ENCODE measurements around the gene THBD. TPM values are rescaled to one million over a fixed set of nuclear protein-coding genes. Genes with fewer than 3 reads are reported as not detected.
A peak's percentile ranks its signal among the peaks of the same experiment; 100 is the strongest.

THBD gene
- total RNA-seq, 1 donor from 2014 or later, result 77.6 TPM

DNA sequence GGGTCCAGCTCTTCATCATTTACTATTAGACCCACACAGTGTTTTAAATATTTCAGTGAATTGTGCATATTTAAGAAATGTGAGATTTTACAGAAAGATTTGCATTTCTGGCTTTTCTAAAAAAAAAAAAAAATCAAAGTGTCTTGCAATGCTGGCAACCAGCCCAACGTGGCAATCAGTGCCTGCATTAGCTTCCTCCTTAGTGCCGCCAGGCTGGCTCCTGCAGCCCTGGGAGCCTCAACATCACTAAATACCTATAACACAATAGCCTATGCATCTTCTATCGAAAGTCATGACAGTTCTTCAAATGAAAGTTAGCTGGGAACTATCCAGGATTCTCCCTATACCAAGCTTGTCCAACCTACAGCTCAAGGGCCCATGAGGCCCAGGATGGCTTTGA lies 46.0 kb upstream of the THBD start:
- H3K4me3 ChIP-seq, result no peak overlapping the region
- H3K27ac ChIP-seq, result no peak overlapping the region
- ATAC-seq, result no peak
- intact Hi-C loops (cut with DNase I), result no loop called here
- peaks cover 12% of the 10 kb centered on the region for H3K4me1 ChIP-seq
- no peaks in the 10 kb centered on the region for H3K36me3 ChIP-seq
- H3K27me3 ChIP-seq (ENCODE audit: low read depth), result peaks cover 2% of the 10 kb centered on the region
- H3K9me3 ChIP-seq, result no peaks in the 10 kb centered on the region
- DNase-seq, result peak; percentile 63
- TF ChIP-seq, protein P1, sequence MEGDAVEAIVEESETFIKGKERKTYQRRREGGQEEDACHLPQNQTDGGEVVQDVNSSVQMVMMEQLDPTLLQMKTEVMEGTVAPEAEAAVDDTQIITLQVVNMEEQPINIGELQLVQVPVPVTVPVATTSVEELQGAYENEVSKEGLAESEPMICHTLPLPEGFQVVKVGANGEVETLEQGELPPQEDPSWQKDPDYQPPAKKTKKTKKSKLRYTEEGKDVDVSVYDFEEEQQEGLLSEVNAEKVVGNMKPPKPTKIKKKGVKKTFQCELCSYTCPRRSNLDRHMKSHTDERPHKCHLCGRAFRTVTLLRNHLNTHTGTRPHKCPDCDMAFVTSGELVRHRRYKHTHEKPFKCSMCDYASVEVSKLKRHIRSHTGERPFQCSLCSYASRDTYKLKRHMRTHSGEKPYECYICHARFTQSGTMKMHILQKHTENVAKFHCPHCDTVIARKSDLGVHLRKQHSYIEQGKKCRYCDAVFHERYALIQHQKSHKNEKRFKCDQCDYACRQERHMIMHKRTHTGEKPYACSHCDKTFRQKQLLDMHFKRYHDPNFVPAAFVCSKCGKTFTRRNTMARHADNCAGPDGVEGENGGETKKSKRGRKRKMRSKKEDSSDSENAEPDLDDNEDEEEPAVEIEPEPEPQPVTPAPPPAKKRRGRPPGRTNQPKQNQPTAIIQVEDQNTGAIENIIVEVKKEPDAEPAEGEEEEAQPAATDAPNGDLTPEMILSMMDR (IDR thresholded peaks at IDR 0.05), result no peak

GRCh38 chr20:23094927-23095326 lies 45.5 kb upstream of the THBD start:
- Histone ChIP-seq H3K9me3 (no peaks in the 10 kb centered on the region), H3K27ac (no peak overlapping the region), H3K27me3 (ENCODE audit: low read depth) (peaks cover 2% of the 10 kb centered on the region), H3K4me1 (peaks cover 12% of the 10 kb centered on the region), H3K4me3 (no peak overlapping the region), H3K36me3 (no peaks in the 10 kb centered on the region)
- intact Hi-C loops (cut with DNase I), result no loop called here
- TF ChIP-seq, protein P1 (IDR thresholded peaks at IDR 0.05), result no peak
- DNase-seq (no peak), ATAC-seq (peak in 1 of 2 donors; percentile 25)

DNA sequence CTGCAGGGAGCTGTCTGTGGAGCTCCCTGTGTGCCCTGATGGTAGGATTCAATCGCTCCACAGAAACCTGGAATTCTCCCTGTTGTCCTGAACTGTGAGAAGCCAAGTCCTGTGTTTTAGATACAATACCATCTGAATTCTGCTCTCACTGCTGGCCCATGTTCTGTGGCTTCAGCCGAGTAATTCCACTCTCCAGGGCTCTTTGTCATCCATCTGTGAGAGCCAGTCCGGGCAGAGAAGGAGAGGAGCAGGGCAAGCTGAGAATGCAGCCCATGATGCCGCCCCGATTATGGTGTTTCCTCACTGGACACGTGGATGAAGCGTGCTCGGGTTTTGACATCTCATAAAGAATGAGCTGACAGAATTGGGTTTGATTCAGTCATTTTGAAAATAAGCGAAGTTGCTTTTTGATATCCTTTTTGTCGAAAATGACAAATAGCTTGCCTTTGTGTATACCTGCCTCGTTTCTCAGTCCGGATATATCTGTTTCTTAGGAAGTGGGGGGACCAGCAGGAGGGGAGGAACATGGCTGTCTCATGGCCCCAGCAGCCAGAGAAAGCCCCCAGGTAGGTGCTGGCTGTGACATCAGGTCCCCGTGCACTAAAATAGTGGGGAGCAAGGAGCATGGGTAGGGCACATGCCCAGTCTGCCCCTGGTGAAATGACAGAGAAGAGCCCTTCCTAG lies 44.9 kb upstream of the THBD start:
- Histone ChIP-seq H3K4me1 (peaks cover 12% of the 10 kb centered on the region), H3K27ac (no peak overlapping the region), H3K27me3 (ENCODE audit: low read depth) (peaks cover 2% of the 10 kb centered on the region), H3K4me3 (no peak overlapping the region), H3K9me3 (no peaks in the 10 kb centered on the region), H3K36me3 (no peaks in the 10 kb centered on the region)
- TF ChIP-seq, protein P1 (IDR thresholded peaks at IDR 0.05), result no peak
- ATAC-seq, result no peak
- intact Hi-C loops (cut with DNase I), result no loop called here
- no peak for DNase-seq

DNA sequence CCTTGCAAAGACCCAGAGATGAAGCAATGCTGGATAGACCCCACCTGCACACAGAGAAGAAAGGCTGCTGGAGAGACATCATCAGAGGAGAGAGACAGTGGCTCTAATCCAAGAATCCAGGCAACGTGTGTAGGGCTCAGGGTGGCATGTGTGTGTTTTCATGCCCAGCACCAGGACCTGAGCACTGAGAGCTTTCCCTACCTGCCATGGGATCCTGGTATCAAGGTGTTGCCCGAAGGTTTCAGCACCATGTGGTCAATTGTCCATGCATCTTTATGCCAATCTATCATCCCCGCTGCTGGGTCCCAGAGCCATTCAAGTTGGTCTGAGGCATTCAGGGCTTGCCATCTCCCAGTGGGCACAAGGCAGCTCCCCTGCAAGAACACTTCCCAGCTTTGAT lies 44.1 kb upstream of the THBD start:
- intact Hi-C loops (cut with DNase I), result no loop called here
- Histone ChIP-seq H3K4me3 (no peak overlapping the region), H3K27me3 (ENCODE audit: low read depth) (peaks cover 2% of the 10 kb centered on the region), H3K4me1 (peaks cover 12% of the 10 kb centered on the region), H3K9me3 (no peaks in the 10 kb centered on the region), H3K36me3 (no peaks in the 10 kb centered on the region), H3K27ac (no peak overlapping the region)
- DNase-seq (no peak), ATAC-seq (no peak)
- TF ChIP-seq, protein P1 (IDR thresholded peaks at IDR 0.05), result no peak

DNA sequence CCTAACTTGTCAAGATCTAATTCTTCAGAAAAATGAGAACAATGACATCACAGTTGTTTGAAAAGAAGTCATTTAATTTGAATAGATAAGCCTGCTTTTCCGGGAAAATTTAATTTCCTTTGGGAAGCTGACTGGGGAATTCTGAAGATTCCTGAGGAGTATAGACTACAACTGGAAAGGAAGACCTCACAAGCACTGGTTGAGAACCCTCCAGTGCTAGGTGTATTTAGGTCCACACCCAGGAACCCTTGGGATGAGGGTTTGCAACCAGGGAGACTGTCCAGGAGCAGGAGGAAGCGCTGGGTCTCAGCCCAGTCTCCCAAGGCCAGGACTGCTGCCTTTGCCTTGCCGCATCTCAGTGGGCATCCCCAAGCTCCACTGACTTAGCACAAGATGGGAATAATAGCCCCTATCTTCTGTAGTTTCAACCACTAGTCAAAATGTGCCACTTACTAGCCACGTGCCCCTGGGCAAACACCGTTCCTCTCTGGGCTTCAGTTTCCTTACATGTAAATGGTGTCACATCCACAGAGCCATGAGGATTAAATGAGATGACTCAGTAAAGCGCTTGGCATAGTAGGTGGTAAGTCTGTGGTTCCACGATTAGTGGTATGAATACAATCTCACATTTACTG lies 43.5 kb upstream of the THBD start:
- no peak overlapping the region for H3K4me3 ChIP-seq
- peaks cover 12% of the 10 kb centered on the region for H3K4me1 ChIP-seq
- no peak overlapping the region for H3K27ac ChIP-seq
- no peak for DNase-seq
- no peak for ATAC-seq
- intact Hi-C loops (cut with DNase I), result no loop called here
- TF ChIP-seq, protein P1 (IDR thresholded peaks at IDR 0.05), result no peak
- peaks cover 2% of the 10 kb centered on the region for H3K27me3 ChIP-seq (ENCODE audit: low read depth)
- H3K36me3 ChIP-seq, result no peaks in the 10 kb centered on the region
- H3K9me3 ChIP-seq, result no peaks in the 10 kb centered on the region

Data from lower lobe of right lung (tissue), 2 donors.